Heart left ventricle (tissue), 13 donors: Measurements from ENCODE around the gene CD8B.
"Not testable (repeated sequence)": the region's sequence is repeated elsewhere in the genome, so short reads cannot be mapped to it uniquely, and the experiment has no call there.

Experiments used
- POLR2A ChIP-seq, 2 donors: fragments of 450-650 bp; IDR thresholded peaks; one replicate each; pipeline ENCODE4 v1.6.1; 2017; ENCODE audit warnings: antibody characterized with exemption in 2 of 2, mild to moderate bottlenecking in 2 of 2, moderate library complexity in 2 of 2
- TF ChIP-seq, protein P1 (sequence below), 12 donors: fragments of 200-600 bp; sonication (generic) in 4 of 12; IDR thresholded peaks; one replicate each; pipeline versions ENCODE4 v1.5.0 to v1.8.0; 2018 to 2022; ENCODE audit warnings: antibody characterized with exemption in 12 of 12, mild to moderate bottlenecking in 5 of 12
- donor health status: ischemic (EF 13 %, LVEDD 7.1; RV severe dilation, severe dysfunction).
- donor health status: DM: no; HTN: yes; CAD: no.
- donor health status: DM: no; HTN: no; CAD: no.
- donor health status: ischemic (EF 25% LVEDD 6.9; RV normal size, moderate dysfunction).
- donor health status: ischemic (EF 25% LVEDD 5.7; RV mildly dilated, moderate dysfunction).
- donor health status: ischemic (EF 35%, LVEDD 5.7; RV mildly dilated, moderate dysfunction).
- donor health status: nonischemic (EF 11% LVEDD 7.7; RV severe dilation, severe dysfunction).
- donor health status: DM: yes; HTN: yes; CAD: no.
- donor health status: PGD.
- donor health status: ischemic (EF 29% LVEDD 5.4; RV normal size, mild dysfunction).
- donor health status: nonischemic (EF 23%, LVEDD 6.1; RV moderate dilation, normal function).

DNA sequence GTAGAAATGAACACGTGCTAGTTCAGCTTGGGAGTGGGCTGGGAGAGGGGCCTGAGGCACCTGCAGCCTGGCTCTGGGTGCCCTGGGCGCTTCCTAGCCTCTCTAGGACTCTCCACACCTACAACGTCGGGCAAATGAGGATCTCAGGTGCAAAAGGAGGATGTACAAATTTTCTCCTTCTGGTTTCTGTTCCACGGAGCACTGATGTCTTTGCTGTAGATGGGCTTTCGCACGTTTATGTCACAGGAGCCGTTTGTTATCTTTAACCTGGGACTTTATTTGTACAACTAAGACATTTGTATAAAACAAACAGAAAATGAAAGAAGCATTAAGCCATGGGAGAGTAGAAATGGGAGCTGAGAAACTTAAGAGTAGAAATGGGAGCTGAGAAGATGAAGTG, 20.4 kb downstream of the CD8B start:
- TF ChIP-seq, protein P1, sequence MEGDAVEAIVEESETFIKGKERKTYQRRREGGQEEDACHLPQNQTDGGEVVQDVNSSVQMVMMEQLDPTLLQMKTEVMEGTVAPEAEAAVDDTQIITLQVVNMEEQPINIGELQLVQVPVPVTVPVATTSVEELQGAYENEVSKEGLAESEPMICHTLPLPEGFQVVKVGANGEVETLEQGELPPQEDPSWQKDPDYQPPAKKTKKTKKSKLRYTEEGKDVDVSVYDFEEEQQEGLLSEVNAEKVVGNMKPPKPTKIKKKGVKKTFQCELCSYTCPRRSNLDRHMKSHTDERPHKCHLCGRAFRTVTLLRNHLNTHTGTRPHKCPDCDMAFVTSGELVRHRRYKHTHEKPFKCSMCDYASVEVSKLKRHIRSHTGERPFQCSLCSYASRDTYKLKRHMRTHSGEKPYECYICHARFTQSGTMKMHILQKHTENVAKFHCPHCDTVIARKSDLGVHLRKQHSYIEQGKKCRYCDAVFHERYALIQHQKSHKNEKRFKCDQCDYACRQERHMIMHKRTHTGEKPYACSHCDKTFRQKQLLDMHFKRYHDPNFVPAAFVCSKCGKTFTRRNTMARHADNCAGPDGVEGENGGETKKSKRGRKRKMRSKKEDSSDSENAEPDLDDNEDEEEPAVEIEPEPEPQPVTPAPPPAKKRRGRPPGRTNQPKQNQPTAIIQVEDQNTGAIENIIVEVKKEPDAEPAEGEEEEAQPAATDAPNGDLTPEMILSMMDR (IDR thresholded peaks at IDR 0.05): not testable (repeated sequence)
- not testable (repeated sequence) for TF ChIP-seq POLR2A (IDR thresholded peaks at IDR 0.05)
